SK-N-SH treated with all-trans-retinoic acid at 6 μM for 48 hours (cell line): ENCODE results near the gene TBL1XR1.

Experiments
- ATAC-seq: fragments of 200-7000 bp; cut with Tn5 transposase; 3 replicates; pipeline ENCODE4 v1.9.1; 2020; ENCODE audit warnings: mild to moderate bottlenecking, moderate library complexity
- ARNTL ChIP-seq: fragments of 450-650 bp; formaldehyde crosslinking; IDR thresholded peaks from 2 replicates; pipeline ENCODE4 v1.5.0; 2020; ENCODE audit warnings: low read depth, mild to moderate bottlenecking, moderate library complexity, borderline replicate concordance
- BACH2 ChIP-seq: fragments of 250-450 bp; sonication (Bioruptor Pico); IDR thresholded peaks from 2 replicates; pipeline ENCODE4 v1.9.0; 2021; ENCODE audit warnings: mild to moderate bottlenecking, borderline replicate concordance
- CSDC2 ChIP-seq: fragments of 250-450 bp; sonication (Bioruptor Pico); IDR thresholded peaks from 2 replicates; pipeline ENCODE4 v1.5.0; 2020; ENCODE audit warnings: mild to moderate bottlenecking, moderate library complexity
- ESRRG ChIP-seq: fragments of 250-450 bp; sonication (Bioruptor Pico); IDR thresholded peaks from 2 replicates; pipeline ENCODE4 v1.6.1; 2021; ENCODE audit warnings: mild to moderate bottlenecking
- GLIS3 ChIP-seq: fragments of 250-450 bp; sonication (Bioruptor Pico); IDR thresholded peaks from 2 replicates; pipeline ENCODE4 v1.5.0; 2020; ENCODE audit warnings: mild to moderate bottlenecking, moderate library complexity
- ISL1 ChIP-seq: fragments of 250-450 bp; sonication (Bioruptor Pico); IDR thresholded peaks from 2 replicates; pipeline ENCODE4 v2.1.2; 2022; ENCODE audit warnings: mild to moderate bottlenecking, moderate library complexity
- OSR1 ChIP-seq: fragments of 250-450 bp; sonication (Bioruptor Pico); IDR thresholded peaks from 2 replicates; pipeline ENCODE4 v1.8.0; 2022; ENCODE audit warnings: moderate library complexity, mild to moderate bottlenecking, inconsistent platforms
- PPARA ChIP-seq: fragments of 250-450 bp; sonication (Bioruptor Pico); IDR thresholded peaks from 2 replicates; pipeline ENCODE4 v1.5.0; 2020; ENCODE audit warnings: mild to moderate bottlenecking, borderline replicate concordance
- RARB ChIP-seq: fragments of 250-450 bp; sonication (Bioruptor Pico); IDR thresholded peaks from 2 replicates; pipeline ENCODE4 v1.8.0; 2021; ENCODE audit warnings: mild to moderate bottlenecking, moderate library complexity
- SNAI2 ChIP-seq: fragments of 250-450 bp; sonication (Bioruptor Pico); IDR thresholded peaks from 2 replicates; pipeline ENCODE4 v1.5.0; 2020; ENCODE audit warnings: mild to moderate bottlenecking, moderate library complexity
- TCF4 ChIP-seq: fragments of 250-450 bp; sonication (Bioruptor Pico); IDR thresholded peaks from 2 replicates; pipeline ENCODE4 v1.8.0; 2021; ENCODE audit warnings: mild to moderate bottlenecking, moderate library complexity, borderline replicate concordance
- TOX ChIP-seq: fragments of 250-450 bp; sonication (Bioruptor Pico); IDR thresholded peaks from 2 replicates; pipeline ENCODE4 v1.8.0; 2021; ENCODE audit warnings: mild to moderate bottlenecking, moderate library complexity, borderline replicate concordance
- ZC3H10 ChIP-seq: fragments of 250-450 bp; sonication (Bioruptor Pico); IDR thresholded peaks from 2 replicates; pipeline ENCODE4 v1.5.1; 2021; ENCODE audit warnings: mild to moderate bottlenecking, moderate library complexity
- ZFP3 ChIP-seq: fragments of 250-450 bp; sonication (Bioruptor Pico); IDR thresholded peaks from 2 replicates; pipeline ENCODE4 v1.5.0; 2020; ENCODE audit warnings: mild to moderate bottlenecking, moderate library complexity
- ZNF70 ChIP-seq: fragments of 450-650 bp; formaldehyde crosslinking; IDR thresholded peaks from 2 replicates; pipeline ENCODE4 v1.5.0; 2020; ENCODE audit warnings: mild to moderate bottlenecking, moderate library complexity
- TF ChIP-seq, protein P1 (sequence below): fragments of 250-450 bp; sonication (Bioruptor Pico); IDR thresholded peaks from 2 replicates; pipeline ENCODE4 v1.5.1; 2021; ENCODE audit warnings: mild to moderate bottlenecking, moderate library complexity
- TF ChIP-seq, protein P2 (sequence below): fragments of 250-450 bp; sonication (Bioruptor Pico); IDR thresholded peaks from 2 replicates; pipeline ENCODE4 v1.8.0; 2020; ENCODE audit warnings: mild to moderate bottlenecking, moderate library complexity, borderline replicate concordance
- TF ChIP-seq, protein P3 (sequence below): fragments of 250-450 bp; sonication (Bioruptor Pico); IDR thresholded peaks from 2 replicates; pipeline ENCODE4 v1.5.0; 2020; ENCODE audit warnings: mild to moderate bottlenecking, moderate library complexity
- TF ChIP-seq, protein P4 (sequence below): fragments of 250-450 bp; sonication (Bioruptor Pico); IDR thresholded peaks from 2 replicates; pipeline ENCODE4 v1.5.1; 2020; ENCODE audit warnings: low read depth, mild to moderate bottlenecking, moderate library complexity
- TF ChIP-seq, protein P5 (sequence below): fragments of 250-450 bp; sonication (Bioruptor Pico); IDR thresholded peaks from 2 replicates; pipeline ENCODE4 v1.8.0; 2021; ENCODE audit warnings: low read depth, mild to moderate bottlenecking, moderate library complexity, borderline replicate concordance

Gene TBL1XR1

DNA sequence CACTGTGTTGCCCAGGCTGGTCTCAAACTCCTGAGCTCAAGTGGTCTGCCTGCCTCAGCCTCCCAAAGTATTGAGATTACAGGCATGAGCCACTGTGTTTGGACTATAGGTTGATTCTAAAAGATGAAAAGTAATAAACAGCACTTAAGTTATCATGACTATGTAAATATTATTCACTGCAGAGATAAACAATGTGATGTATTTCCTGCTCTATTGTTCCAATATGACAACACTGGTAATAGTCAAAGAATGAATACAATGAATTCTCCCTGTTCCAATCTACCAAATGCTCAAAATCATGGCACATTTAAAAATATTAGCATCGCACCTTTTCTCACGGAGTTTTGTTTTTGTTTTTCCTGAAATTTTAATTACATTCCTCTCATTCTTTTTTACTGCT is 36.8 kb upstream of the TBL1XR1 start:
- TF ChIP-seq ZC3H10 (CRISPR knock-in tag) (no peak), ZNF70 (no peak), RARB (CRISPR knock-in tag) (no peak), TOX (no peak), ZFP3 (CRISPR knock-in tag) (no peak), TCF4 (CRISPR knock-in tag) (no peak), BACH2 (CRISPR knock-in tag) (no peak), CSDC2 (CRISPR knock-in tag) (no peak), ESRRG (no peak)
- TF ChIP-seq, protein P1, sequence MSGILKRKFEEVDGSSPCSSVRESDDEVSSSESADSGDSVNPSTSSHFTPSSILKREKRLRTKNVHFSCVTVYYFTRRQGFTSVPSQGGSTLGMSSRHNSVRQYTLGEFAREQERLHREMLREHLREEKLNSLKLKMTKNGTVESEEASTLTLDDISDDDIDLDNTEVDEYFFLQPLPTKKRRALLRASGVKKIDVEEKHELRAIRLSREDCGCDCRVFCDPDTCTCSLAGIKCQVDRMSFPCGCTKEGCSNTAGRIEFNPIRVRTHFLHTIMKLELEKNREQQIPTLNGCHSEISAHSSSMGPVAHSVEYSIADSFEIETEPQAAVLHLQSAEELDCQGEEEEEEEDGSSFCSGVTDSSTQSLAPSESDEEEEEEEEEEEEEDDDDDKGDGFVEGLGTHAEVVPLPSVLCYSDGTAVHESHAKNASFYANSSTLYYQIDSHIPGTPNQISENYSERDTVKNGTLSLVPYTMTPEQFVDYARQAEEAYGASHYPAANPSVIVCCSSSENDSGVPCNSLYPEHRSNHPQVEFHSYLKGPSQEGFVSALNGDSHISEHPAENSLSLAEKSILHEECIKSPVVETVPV (CRISPR knock-in tag) = no peak
- TF ChIP-seq, protein P2, sequence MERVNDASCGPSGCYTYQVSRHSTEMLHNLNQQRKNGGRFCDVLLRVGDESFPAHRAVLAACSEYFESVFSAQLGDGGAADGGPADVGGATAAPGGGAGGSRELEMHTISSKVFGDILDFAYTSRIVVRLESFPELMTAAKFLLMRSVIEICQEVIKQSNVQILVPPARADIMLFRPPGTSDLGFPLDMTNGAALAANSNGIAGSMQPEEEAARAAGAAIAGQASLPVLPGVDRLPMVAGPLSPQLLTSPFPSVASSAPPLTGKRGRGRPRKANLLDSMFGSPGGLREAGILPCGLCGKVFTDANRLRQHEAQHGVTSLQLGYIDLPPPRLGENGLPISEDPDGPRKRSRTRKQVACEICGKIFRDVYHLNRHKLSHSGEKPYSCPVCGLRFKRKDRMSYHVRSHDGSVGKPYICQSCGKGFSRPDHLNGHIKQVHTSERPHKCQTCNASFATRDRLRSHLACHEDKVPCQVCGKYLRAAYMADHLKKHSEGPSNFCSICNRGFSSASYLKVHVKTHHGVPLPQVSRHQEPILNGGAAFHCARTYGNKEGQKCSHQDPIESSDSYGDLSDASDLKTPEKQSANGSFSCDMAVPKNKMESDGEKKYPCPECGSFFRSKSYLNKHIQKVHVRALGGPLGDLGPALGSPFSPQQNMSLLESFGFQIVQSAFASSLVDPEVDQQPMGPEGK (CRISPR knock-in tag) = no peak
- ATAC-seq = no peak

DNA sequence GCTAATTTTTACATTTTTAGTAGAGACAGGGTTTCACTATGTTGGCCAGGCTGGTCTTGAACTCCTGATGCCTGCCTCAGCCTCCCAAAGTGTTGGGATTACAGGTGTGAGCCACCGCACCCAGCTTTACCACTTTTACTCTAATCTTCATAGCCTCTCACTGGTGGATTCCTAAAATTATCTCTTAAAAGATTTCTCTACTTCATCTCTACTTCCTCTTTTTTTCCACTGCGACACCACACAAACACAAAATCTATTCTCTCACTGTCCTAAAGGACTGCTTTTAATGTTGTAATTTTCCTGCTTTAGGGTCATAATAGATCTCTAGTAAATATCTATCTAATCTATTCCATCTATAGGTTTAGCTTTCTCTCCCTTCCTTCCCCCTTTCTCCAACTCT is 34.0 kb upstream of the TBL1XR1 start:
- TF ChIP-seq ISL1 = no peak
- no peak for TF ChIP-seq GLIS3 (CRISPR knock-in tag)
- TF ChIP-seq, protein P3, sequence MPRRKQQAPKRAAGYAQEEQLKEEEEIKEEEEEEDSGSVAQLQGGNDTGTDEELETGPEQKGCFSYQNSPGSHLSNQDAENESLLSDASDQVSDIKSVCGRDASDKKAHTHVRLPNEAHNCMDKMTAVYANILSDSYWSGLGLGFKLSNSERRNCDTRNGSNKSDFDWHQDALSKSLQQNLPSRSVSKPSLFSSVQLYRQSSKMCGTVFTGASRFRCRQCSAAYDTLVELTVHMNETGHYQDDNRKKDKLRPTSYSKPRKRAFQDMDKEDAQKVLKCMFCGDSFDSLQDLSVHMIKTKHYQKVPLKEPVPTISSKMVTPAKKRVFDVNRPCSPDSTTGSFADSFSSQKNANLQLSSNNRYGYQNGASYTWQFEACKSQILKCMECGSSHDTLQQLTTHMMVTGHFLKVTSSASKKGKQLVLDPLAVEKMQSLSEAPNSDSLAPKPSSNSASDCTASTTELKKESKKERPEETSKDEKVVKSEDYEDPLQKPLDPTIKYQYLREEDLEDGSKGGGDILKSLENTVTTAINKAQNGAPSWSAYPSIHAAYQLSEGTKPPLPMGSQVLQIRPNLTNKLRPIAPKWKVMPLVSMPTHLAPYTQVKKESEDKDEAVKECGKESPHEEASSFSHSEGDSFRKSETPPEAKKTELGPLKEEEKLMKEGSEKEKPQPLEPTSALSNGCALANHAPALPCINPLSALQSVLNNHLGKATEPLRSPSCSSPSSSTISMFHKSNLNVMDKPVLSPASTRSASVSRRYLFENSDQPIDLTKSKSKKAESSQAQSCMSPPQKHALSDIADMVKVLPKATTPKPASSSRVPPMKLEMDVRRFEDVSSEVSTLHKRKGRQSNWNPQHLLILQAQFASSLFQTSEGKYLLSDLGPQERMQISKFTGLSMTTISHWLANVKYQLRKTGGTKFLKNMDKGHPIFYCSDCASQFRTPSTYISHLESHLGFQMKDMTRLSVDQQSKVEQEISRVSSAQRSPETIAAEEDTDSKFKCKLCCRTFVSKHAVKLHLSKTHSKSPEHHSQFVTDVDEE (CRISPR knock-in tag) = no peak
- no peak for TF ChIP-seq BACH2 (CRISPR knock-in tag)
- TF ChIP-seq ZFP3 (CRISPR knock-in tag) = no peak
- TF ChIP-seq, protein P4, sequence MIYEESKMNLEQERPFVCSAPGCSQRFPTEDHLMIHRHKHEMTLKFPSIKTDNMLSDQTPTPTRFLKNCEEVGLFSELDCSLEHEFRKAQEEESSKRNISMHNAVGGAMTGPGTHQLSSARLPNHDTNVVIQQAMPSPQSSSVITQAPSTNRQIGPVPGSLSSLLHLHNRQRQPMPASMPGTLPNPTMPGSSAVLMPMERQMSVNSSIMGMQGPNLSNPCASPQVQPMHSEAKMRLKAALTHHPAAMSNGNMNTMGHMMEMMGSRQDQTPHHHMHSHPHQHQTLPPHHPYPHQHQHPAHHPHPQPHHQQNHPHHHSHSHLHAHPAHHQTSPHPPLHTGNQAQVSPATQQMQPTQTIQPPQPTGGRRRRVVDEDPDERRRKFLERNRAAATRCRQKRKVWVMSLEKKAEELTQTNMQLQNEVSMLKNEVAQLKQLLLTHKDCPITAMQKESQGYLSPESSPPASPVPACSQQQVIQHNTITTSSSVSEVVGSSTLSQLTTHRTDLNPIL (CRISPR knock-in tag) = no peak
- no peak for TF ChIP-seq SNAI2 (CRISPR knock-in tag)
- no peak for TF ChIP-seq ARNTL (CRISPR knock-in tag)
- TF ChIP-seq TCF4 (CRISPR knock-in tag) = no peak
- TF ChIP-seq OSR1 (CRISPR knock-in tag) = no peak
- no peak for TF ChIP-seq TOX
- no peak for TF ChIP-seq RARB (CRISPR knock-in tag)
- TF ChIP-seq, protein P5, sequence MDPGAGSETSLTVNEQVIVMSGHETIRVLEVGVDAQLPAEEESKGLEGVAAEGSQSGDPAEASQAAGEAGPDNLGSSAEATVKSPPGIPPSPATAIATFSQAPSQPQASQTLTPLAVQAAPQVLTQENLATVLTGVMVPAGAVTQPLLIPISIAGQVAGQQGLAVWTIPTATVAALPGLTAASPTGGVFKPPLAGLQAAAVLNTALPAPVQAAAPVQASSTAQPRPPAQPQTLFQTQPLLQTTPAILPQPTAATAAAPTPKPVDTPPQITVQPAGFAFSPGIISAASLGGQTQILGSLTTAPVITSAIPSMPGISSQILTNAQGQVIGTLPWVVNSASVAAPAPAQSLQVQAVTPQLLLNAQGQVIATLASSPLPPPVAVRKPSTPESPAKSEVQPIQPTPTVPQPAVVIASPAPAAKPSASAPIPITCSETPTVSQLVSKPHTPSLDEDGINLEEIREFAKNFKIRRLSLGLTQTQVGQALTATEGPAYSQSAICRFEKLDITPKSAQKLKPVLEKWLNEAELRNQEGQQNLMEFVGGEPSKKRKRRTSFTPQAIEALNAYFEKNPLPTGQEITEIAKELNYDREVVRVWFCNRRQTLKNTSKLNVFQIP = no peak
- TF ChIP-seq, protein P1 (CRISPR knock-in tag) = no peak
- TF ChIP-seq ZC3H10 (CRISPR knock-in tag) = no peak
- TF ChIP-seq, protein P2 (CRISPR knock-in tag) = no peak
- TF ChIP-seq CSDC2 (CRISPR knock-in tag) = no peak
- TF ChIP-seq ESRRG = no peak
- no peak for TF ChIP-seq PPARA (CRISPR knock-in tag)
- ATAC-seq = no peak
